Measurements from ENCODE around the gene CNTF. TPM values are rescaled to one million over a fixed set of nuclear protein-coding genes. Genes with fewer than 3 reads are reported as not detected.

The CNTF gene
- total RNA-seq, 1 donor from 2014 or later = 4.2 TPM

- no peaks in the 10 kb centered on the region for H3K4me1 ChIP-seq
- H3K36me3 Mint-ChIP-seq = no peaks in the 10 kb centered on the region
- no peak for TF ChIP-seq EZH2phosphoT487 (IDR thresholded peaks at IDR 0.05)
- no peak for TF ChIP-seq EZH2 (IDR thresholded peaks at IDR 0.05)
- no peak for TF ChIP-seq CTCF (IDR thresholded peaks at IDR 0.05)
- no peak overlapping the region for H3K4me3 ChIP-seq
- no peaks in the 10 kb centered on the region for H3K4me1 Mint-ChIP-seq
- no peak overlapping the region for H3K4me3 Mint-ChIP-seq
- H3K27me3 Mint-ChIP-seq (ENCODE audit: insufficient read depth, low read depth) = peaks cover 2% of the 10 kb centered on the region
- H3K9ac ChIP-seq = no peak overlapping the region
- no peaks in the 10 kb centered on the region for H3F3A ChIP-seq (ENCODE audit: low read depth)
- H3K79me2 ChIP-seq (ENCODE audit: low read depth) = no peaks in the 10 kb centered on the region
- no peaks in the 10 kb centered on the region for H3K36me3 ChIP-seq
- H3K27ac Mint-ChIP-seq = no peak overlapping the region
- H3K27ac ChIP-seq = no peak overlapping the region
- no peaks in the 10 kb centered on the region for H3K9me3 ChIP-seq (ENCODE audit: low read depth)
- no peaks in the 10 kb centered on the region for H3K27me3 ChIP-seq
- DNase-seq (ENCODE audit: low spot score) = no peak
- H2AFZ ChIP-seq (replicated peaks) = no peak overlapping the region
- no peaks in the 10 kb centered on the region for H4K20me1 ChIP-seq (ENCODE audit: low read depth)
- H3K9me3 Mint-ChIP-seq = no peaks in the 10 kb centered on the region
- H3K4me2 ChIP-seq = no peak overlapping the region
These were observed 49.6 kb downstream of the CNTF start for GRCh38 chr11:58671983-58672633.

- H3K36me3 Mint-ChIP-seq = no peaks in the 10 kb centered on the region
- Histone ChIP-seq H3K4me1 (no peaks in the 10 kb centered on the region), H2AFZ (replicated peaks) (peak overlapping the region; percentile 43), H4K20me1 (ENCODE audit: low read depth) (no peaks in the 10 kb centered on the region), H3K27ac (no peak overlapping the region), H3F3A (ENCODE audit: low read depth) (no peaks in the 10 kb centered on the region), H3K4me3 (no peak overlapping the region), H3K9me3 (ENCODE audit: low read depth) (no peaks in the 10 kb centered on the region), H3K36me3 (no peaks in the 10 kb centered on the region), H3K27me3 (no peaks in the 10 kb centered on the region), H3K4me2 (no peak overlapping the region), H3K9ac (no peak overlapping the region), H3K79me2 (ENCODE audit: low read depth) (no peaks in the 10 kb centered on the region)
- H3K9me3 Mint-ChIP-seq = no peaks in the 10 kb centered on the region
- no peak overlapping the region for H3K4me3 Mint-ChIP-seq
- peaks cover 2% of the 10 kb centered on the region for H3K27me3 Mint-ChIP-seq (ENCODE audit: insufficient read depth, low read depth)
- DNase-seq (ENCODE audit: low spot score) = no peak
- no peaks in the 10 kb centered on the region for H3K4me1 Mint-ChIP-seq
- H3K27ac Mint-ChIP-seq = no peak overlapping the region
- TF ChIP-seq CTCF (IDR thresholded peaks at IDR 0.05) (no peak), EZH2 (IDR thresholded peaks at IDR 0.05) (no peak), EZH2phosphoT487 (IDR thresholded peaks at IDR 0.05) (no peak)
These were observed 52.1 kb downstream of the CNTF start for GRCh38 chr11:58674609-58675008.

Other genes with a start within 250 kb of the CNTF start
- not detected in 2 replicates for gene OR5B3, start 215.8 kb upstream of the CNTF start, total RNA-seq (ENCODE audit: low replicate concordance)
- gene OR5B2, start 194.5 kb upstream of the CNTF start, total RNA-seq (ENCODE audit: low replicate concordance) = not detected in 2 replicates
- not detected in 2 replicates for gene OR5B12, start 180.4 kb upstream of the CNTF start, total RNA-seq (ENCODE audit: low replicate concordance)
- gene OR5B21, start 114.6 kb upstream of the CNTF start, total RNA-seq (ENCODE audit: low replicate concordance) = not detected in 2 replicates
- 3.1 and 5.0 TPM in 2 replicates for gene LPXN, start 46.8 kb upstream of the CNTF start, total RNA-seq (ENCODE audit: low replicate concordance)
- 37.7 and 52.0 TPM in 2 replicates for gene ZFP91, start 43.6 kb upstream of the CNTF start, total RNA-seq (ENCODE audit: low replicate concordance)
- not detected in 2 replicates for gene GLYAT, start 109.3 kb downstream of the CNTF start, total RNA-seq (ENCODE audit: low replicate concordance)
- gene GLYATL2, start 222.0 kb downstream of the CNTF start, total RNA-seq (ENCODE audit: low replicate concordance) = 2.1 and 2.7 TPM in 2 replicates